Hematopoietic multipotent progenitor cell treated with erythropoietin and hydrocortisone succinate and interleukin-3 and kit ligand, for 6 days (in vitro differentiated cells): ENCODE data around the gene GPRC5C.
"Not testable (repeated sequence)": the region's sequence is repeated elsewhere in the genome, so short reads cannot be mapped to it uniquely, and the experiment has no call there.

Experiments used
- DNase-seq: peaks from one replicate; pipeline ENCODE4 v3.0.0-alpha.2; 2015

GPRC5C gene

GRCh38 chr17:74475189-74475588, 43.3 kb downstream of the GPRC5C start:
- no peak for DNase-seq

- no peak for DNase-seq
These were observed 45.5 kb downstream of the GPRC5C start for GRCh38 chr17:74477411-74477810.

- DNase-seq, result peak; percentile 51
These were observed 46.7 kb downstream of the GPRC5C start for GRCh38 chr17:74478420-74479100.

GRCh38 chr17:74480290-74480689, 48.4 kb downstream of the GPRC5C start:
- no peak for DNase-seq

GRCh38 chr17:74481621-74482020, 49.7 kb downstream of the GPRC5C start:
- no peak for DNase-seq

- DNase-seq, result no peak
These were observed 52.2 kb downstream of the GPRC5C start for GRCh38 chr17:74484066-74484465.

GRCh38 chr17:74485022-74485743, 53.3 kb downstream of the GPRC5C start:
- DNase-seq, result no peak

GRCh38 chr17:74485841-74486240, 54.0 kb downstream of the GPRC5C start:
- no peak for DNase-seq

- DNase-seq, result not testable (repeated sequence)
These were observed 56.4 kb downstream of the GPRC5C start for GRCh38 chr17:74488276-74488675.

- DNase-seq, result no peak
These were observed 58.8 kb downstream of the GPRC5C start for GRCh38 chr17:74490716-74491115.

- DNase-seq, result peak; percentile 49
These were observed 59.7 kb downstream of the GPRC5C start for GRCh38 chr17:74491626-74492025.

GRCh38 chr17:74493331-74493833, 61.5 kb downstream of the GPRC5C start:
- DNase-seq, result peak; percentile 82
